NCI-H526 (cell line): ENCODE results near the gene NEUROG1.
A peak's percentile ranks its signal among the peaks of the same experiment; 100 is the strongest.

Experiments
- DNase-seq, 2 experiments: peaks; one replicate each; lab custom pipeline; 2025; lab: John Stamatoyannopoulos, UW

Gene NEUROG1, protein sequence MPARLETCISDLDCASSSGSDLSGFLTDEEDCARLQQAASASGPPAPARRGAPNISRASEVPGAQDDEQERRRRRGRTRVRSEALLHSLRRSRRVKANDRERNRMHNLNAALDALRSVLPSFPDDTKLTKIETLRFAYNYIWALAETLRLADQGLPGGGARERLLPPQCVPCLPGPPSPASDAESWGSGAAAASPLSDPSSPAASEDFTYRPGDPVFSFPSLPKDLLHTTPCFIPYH

DNA sequence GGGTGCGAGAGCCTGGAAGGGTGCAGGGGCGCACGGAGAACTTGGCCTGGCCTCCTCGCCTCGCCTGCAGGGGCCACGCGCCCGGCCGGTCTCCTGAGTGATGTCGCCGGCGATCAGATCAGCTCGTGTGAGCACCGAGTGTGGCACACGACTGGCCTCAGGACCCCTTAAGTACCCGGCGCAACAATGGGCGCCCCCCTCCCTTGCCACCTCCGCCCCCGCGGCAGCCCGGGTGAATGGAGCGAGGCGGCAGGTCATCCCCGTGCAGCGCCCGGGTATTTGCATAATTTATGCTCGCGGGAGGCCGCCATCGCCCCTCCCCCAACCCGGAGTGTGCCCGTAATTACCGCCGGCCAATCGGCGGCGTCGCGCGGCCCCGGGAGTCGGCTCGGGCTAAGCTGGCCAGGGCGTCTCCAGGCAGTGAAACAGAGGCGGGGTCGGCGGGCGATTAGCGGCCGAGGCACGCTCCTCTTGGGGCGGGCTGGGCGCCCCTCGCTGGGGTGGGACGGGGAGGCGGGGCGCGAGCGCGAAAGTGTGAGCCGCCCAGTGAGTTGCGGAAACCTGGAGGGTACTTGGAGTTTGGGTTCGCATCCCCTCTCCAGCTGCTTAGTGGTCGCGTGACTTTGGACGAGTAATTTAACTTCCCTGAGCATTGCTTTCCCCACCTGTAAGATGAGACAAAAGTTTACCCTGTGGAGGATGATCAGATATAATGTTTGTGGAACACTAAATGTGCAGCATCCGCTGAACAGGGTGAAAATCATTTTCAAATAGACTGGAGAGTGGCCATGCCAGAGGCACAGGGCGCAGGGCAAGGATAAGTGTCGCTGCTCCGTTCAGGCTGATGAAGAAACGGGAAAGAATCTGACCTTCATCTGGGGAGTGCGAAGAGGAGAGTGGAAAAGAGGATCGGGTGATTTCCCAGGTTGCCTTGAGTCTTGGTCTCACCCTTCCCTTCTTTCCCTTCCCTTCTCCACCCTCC is at the start of gene NEUROG1:
Gene NEUROG1 (minus strand): TSS at position 145 of the 982 bp plus-strand sequence. CDS start 274 bp downstream, outside the sequence.
- peak in 1 of 2 experiments; percentile 80 for DNase-seq

DNA sequence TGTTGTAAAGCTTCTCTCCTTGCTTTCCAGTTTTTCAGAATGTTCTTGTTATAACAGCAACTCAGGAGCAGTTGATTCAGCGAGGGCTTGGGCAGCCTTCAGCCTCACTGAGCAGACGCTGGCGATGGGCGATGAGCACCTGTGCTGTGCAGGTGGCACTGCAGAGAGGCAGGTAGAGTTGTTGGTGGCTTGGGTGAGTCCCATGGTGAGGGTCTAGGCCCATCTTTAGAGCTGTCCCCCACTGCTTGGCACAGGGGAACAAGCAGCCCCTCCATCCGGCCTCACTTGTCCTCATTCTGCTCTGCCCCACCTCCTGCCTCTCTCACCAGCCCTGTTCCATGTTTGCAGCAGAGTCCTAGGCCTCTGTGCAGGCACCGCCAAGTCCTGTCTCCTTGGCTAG is 49.2 kb upstream of the NEUROG1 start:
- peak in 1 of 2 experiments; percentile 19 for DNase-seq

DNA sequence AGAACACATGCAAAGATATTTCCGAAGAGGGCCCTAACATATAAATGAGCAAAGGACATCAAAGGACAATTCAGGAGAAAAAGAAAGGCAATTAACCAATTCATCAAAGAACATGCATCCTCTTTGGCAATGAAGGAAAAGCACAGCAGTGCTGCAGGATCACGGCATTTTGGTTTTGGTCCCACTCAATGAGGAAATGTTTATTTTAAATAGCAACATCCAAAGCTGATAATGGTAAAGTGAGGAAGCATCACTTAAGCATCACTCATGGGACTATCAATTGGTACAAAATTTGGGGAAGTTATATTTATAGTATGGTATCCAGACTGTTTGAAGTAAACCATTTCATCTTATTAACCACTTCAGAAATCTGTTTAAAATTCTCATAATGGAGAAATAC is 48.5 kb upstream of the NEUROG1 start:
- DNase-seq = no peak

DNA sequence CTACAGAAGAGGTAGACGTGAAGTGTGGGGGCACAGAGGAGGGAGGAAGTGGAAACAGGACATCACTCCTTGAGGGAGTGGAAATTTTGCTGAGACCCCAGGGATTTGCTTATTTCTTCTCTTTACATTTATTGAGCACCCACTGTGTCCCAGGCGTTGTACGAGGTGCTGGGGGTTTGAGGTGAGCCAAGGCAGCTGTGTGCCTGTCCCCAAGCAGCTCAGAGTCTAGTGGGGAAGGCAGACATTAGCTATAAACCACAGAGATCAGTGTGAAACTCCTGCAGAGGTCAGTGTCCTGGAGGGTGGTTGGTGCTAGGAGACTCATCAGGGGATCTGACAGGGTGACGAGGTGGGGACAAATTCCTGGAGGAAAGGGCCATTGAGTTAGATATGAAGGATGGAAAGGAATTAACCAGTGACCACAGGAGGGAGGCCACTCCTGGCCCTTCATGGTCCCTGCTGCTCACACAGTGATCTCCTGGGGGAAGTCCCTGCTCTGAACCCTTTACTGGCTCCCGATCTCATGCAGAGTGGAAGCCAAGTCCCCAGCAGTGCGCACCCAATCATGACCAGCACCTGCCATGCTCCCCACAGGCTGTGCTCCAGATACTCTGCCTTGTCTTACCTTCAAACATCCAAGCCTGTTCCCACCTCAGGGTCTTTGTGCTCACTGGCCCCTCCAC is 46.5 kb upstream of the NEUROG1 start:
- no peak for DNase-seq

DNA sequence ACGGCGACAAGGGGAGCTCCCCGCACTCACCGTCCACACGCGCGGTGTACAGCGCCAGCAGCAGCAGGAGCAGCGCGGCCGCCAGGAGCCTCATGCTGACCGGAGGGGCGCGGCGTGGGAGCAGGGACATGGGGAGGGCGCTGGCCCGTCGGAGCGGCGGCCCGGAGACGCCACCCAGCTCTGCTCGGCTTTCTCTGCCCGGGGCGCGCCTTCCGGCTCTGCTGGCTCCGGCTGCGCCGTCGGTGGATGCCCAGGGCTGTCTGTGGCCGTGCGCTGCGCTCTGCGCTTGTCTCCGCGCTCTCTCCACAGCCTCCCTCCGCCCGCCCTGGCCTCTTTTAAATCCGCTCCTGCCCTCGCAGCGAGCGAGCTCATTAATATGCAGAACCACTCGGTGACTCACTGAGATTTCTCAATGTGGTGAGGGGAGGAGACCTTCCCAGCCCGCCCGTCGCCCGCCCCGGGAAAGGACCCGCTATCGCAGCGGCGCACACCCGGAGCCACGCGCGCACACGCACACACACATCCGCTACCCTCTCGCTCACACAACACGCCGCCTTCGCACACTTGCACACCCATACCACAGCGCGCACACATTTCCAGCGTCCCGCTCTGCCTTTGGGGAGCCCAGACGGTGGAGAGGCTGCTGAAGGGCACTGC is 43.0 kb upstream of the NEUROG1 start, which contains the start of gene CXCL14:
Gene CXCL14 (minus strand): TSS at position 307 of the 657 bp plus-strand sequence. CDS start 213 bp downstream, at position 94.
- peak in 1 of 2 experiments; percentile 15 for DNase-seq

DNA sequence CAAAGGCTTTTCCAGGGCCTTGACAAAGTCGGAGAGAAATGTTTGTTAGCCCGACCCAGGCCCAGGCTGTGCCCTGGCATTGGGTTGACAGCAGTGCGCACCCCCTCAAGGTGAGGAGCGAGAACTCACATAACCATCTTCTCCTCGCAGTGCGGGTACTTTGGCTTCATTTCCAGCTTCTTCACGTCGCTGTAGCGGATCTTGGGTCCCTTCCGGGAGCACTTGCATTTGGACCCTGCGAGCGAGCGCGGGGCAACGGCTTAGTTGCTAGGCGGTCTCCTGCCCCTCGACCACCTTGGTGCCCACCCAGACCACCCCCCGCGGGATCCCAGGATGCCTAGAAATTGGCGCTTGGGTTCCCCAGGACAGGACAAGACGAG is 42.5 kb upstream of the NEUROG1 start:
- no peak for DNase-seq

DNA sequence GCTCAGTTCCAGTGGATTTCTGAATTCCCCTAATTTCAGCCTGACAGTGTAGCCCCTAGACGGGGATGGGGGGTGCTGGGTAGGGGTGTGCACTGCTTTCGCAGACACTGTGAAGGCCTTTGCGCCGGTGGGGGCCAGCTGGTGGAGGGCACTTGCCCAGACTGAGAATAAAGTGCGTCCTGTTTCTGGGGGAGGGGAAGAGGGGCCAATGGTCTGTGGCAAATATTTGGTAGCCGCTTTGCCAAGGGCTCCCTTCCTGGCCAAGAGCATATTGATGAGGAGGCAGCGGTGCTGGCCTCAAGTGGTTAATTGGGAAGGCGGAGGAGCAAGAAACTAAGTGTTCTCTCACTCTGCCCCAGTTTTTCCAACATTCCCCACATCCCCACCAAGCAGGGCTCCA is 41.7 kb upstream of the NEUROG1 start:
- DNase-seq = no peak

DNA sequence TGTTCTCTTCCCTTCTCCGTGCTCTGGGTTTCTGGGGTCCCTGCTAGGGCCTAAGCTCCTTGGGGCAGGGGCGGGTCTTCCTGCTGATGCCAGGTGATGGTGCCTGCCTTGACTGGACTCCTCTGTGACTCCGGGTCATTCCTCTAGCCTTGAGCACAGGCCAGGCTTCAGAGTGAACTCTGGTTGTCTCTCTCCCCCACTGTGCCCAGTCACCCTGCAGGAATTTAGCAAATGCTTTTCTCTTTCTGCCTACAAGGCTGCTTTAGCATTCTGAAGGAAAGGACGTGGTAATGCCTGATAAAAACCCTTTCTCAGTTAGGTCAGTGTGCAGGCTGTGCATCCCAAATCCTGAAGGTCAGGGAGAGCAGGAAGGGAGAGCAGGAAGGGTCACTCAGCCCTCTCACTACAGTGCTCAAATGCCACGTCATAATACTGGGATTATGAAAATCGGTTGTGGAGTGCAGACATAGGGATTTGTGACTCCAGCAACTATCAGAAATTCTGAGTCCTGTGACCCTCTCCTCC is 40.4 kb upstream of the NEUROG1 start:
- no peak for DNase-seq

DNA sequence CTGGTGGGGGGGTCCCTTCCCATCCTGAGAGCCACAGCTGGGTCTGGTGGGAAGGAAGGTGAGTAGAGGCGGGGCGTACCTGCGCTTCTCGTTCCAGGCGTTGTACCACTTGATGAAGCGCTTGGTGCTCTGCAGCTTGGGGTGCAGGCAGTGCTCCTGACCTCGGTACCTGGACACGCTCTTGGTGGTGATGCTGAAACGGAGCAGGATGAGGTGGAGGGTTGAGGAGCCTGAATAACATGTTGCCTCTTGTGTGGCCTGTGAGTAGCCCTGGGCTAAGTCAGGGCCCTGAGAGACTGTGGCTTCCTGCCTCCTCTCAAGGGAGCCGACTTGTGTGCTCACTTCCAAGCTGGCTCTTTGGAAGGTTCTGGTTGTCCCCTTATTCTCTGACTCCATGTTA is 38.7 kb upstream of the NEUROG1 start:
- DNase-seq = no peak

DNA sequence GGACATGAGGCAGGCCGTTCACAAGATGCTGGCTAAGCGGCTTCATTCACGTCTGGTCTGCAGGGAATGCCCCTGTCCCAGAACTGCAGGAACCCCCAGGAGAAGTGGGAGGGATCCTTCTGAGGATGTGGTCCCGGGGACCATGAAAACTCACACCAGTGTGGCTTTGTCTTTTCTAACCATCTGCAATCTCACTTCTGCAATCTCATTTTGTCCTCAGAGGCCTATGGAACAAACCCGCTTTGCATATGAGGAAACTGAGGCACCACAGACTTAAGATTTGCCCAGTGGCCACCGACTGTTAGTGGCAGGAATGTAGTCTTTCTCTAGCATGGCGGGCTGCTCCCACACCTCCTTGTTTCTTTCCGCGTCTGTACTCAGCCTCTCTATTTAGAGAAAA is 36.1 kb upstream of the NEUROG1 start:
- DNase-seq = no peak

DNA sequence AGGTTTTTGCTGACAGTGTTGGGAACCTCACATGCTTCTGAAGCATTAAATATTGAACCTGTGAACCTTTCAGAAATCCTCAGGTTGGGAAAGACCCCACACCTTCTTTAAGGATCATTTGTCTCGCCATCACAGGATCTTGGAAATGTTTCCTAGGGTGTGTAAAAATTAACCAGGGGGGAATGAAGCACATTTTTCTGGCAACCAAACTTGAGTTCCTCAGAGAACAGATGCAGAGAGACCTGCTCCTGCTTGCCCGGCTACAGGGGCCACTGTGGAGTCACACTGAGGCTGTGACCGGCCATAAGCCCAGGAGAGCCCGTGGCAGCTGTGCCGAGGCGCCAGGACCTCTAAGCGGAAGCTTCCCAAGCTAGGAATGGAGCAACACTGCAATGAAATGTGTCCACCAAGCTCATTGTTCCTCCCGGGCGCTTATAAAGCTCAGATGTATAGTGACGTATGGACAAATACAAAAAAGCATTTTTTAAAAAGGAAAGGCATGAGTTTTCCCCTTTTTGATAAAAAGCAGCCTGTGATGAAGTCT is 35.4 kb upstream of the NEUROG1 start:
- no peak for DNase-seq

DNA sequence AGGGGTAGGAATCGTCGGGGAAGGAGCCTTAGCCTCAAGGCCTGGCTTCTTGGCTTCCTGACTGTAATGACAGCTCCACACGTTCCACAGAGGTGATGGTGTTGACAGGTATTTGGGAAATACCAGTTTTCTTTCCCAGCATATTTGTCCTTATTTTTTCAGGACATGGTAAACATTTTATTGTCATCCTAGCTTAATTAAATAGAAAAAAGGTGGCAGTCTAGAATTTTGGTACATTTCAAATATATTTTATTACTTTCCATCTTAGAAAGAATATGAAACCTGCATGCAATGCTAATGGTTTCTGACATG is 34.6 kb upstream of the NEUROG1 start:
- DNase-seq = no peak

DNA sequence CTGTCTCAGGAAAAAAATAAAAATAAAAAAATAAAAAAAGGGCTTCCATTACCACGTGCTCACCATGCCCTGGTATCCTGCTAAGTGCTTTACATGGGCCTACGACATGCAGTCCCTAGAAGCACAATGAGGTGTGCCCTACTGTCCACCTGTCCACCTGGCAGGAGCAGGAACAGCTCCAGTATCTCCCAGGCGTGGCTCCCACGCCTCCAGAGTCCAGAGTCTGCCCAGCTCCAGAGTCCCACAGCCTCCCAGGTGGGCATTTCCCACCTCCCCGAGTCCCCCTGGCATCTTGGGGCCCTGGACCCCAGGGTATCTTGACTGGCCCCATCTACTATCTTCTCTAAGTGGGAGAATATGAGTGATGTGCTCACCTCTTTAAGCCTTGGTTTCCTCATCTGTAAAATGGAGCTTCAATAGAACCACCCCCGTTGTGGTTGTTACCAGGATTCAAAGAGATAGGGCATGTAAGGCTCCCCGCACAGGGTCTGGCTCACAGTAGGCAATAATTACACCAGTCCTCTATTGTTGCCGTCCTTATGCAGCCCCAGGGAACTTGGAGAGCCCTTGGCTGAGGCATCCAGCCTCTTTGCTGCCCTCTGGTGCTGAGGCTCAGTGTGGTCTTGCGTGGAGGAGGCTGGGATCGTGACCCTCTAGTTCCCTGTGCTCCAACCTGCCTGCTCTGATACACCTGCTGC is 34.1 kb upstream of the NEUROG1 start:
- peak in 1 of 2 experiments; percentile 62 for DNase-seq

DNA sequence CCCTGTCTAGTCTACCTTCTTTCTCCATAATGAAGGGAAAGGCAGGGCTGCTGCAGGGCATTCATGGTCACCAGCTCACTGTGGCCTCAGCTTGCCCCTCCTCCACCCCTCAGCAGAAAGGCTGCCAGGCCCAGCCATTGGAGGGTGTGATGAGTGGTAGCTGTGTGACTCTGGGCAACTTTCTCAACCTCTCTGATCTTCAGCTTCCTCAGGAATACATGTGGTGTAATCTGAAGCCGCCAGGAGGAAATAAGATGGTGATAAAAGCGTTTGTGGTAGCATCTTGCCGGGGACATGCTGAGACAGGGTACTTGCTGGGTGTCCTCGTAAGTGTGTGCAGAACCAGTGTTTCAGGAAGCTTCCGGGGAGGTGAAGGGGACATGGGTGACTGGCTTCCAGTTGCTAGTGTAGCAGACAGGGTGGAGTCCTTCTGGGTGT is 33.2 kb upstream of the NEUROG1 start:
- no peak for DNase-seq

DNA sequence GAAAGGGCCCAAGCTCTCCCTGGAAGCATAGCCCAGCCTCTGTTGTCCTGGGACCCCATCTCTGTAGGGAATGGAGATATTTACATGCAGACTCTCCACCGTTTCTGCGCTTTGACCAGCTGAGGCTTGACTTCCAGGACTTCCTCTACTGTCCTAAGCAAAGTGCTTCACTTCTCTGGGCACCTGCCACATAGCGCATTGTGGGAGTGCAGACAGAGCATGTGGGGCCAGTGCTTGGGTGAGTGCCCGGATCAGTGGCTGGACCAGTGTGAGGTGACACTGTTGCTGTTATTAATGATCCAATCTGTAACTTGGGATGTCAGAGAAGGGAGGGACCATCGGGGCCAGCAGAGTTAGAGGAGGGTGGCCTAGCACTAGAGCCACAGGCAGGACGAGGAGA is 32.5 kb upstream of the NEUROG1 start:
- no peak for DNase-seq

DNA sequence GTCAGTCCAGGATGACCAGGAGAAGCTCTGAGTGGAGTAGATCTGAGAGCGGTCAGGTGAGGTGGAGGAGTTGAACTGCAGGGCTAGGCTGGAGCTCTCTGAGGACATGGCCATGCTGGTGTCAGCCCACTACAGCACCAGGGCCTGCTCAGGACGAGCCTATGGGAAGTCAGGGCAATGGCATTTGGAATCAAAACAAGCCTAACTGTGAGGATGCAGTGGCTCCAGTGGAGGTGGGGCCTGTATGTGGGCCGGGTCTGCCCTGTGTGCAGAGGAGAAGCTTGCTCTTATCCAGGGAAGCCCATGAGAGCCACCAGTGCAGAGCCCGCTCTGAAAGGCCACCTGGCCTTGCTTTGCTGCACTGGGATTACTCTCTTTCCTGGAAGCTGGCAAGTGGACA is 31.9 kb upstream of the NEUROG1 start:
- DNase-seq = no peak

DNA sequence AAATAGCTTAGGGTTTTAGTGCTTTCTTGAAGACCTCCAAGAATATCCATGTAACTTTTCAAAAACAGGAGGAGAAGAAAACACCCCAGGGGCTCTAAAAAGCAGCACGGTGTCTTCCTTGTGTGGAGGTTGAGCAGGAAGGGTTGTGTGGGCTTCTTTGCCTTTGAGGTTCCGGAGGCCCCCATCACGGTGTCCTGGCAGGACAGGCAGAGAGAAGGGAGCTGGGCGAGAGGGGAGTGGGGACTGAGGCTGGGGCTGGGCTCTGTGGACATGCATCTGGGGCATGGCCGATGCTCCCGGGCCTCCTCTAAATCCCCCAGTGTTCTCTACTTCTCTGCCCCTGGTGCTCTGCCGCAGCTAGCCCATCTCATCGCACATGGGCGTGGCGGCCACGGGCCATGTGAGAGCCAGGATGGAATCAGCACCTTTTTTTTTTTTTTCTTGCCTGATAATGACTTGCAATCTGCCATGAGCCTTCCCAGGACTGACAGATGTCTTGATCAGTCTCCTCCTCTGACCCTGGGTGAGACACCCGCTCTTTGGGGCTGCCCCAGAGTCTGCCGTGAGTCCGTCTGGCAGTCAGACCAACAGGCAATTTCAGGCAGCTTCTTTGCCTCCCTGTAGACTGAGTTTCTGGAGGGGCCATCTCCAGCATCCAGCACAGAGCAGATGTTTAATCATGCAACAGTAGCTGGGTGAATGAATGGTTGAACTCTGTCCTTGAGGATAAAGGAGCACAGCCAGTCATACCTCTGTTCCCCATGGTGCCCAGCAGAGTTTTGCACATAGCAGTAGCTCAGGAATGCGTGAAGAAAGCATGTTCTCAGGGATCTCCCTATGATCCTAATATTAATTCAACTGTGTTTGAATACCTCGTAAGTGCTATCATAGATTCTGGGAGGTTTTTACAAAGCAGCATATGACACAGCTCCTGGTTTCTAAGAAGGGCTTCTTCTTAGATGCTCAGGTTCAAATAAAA is 30.9 kb upstream of the NEUROG1 start:
- no peak for DNase-seq

DNA sequence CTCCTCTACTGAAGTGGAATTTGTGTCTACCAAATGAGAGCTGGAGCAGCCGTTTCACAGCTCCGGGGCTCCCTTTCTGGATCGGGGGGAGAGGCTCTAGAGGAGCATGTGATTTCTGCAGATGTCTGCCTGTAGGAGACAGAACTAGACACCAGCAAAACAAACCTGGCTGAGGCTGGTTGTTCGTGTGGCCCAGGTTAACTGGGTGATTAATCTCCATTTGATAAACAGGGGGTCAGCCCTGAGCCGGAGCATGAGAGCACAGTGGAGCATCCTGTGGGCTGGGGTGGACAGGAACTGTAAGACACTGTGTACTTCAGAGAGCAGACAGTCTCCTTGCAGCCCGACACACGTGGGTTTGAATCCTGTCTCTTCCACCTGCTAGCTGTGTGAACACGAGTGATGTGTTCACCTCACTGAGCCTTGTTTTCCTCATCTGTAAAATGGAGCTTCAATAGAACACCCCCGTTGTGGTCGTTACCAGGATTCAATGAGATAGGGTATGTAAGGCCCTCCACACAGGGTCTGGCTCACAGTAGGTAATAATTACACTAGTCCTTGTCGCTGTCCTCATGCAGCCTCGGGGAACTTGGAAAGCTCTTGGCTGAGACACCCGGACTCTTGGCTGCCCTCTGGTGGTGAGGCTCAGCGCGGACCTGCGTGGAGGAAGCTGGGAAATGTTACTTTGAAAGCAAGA is 30.1 kb upstream of the NEUROG1 start:
- DNase-seq = peak in 1 of 2 experiments; percentile 39

DNA sequence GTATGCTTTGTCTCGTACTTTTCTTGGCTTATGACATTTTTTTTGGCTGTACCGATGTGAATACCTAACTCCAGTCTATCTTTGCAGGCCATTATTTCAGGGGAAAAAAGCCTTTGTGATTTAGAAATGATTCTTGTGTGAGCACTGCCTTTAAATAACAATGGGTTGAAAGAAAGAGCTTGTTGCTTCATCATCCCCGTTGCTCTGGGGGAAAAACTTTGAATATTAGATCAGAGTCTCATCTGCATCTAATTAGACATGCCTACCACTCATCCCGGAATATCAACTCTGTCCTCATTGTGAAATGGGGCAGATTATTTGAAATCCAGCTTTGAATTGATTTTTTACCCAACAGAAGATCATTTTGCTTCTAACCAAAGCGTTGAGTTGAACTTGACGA is 29.5 kb upstream of the NEUROG1 start:
- DNase-seq = no peak
